Sigmoid colon (tissue), 4 donors: ENCODE data around the gene SLC35B2.

Source experiments
- CTCF ChIP-seq, 4 experiments: fragments of 450-650 bp in 3 of 4; fragments of 200-600 bp in 1 of 4; IDR thresholded peaks; one replicate each; pipeline ENCODE4 v1.5.1; 2016 to 2019; ENCODE audit warnings: antibody characterized with exemption in 4 of 4, mild to moderate bottlenecking in 3 of 4, moderate library complexity in 2 of 4
- EP300 ChIP-seq, 4 donors: sonication (generic); formaldehyde crosslinking; IDR thresholded peaks; one replicate each; pipeline ENCODE4 v1.6.1; 2017; ENCODE audit warnings: antibody characterized with exemption in 4 of 4
- POLR2A ChIP-seq, 2 donors: fragments of 450-650 bp; IDR thresholded peaks; one replicate each; pipeline ENCODE4 v1.6.1; 2016; ENCODE audit warnings: antibody characterized with exemption in 2 of 2, mild to moderate bottlenecking in 2 of 2, moderate library complexity in 2 of 2
- POLR2AphosphoS5 ChIP-seq, 4 donors: sonication (generic); formaldehyde crosslinking; IDR thresholded peaks; one replicate each; pipeline ENCODE4 v1.6.1; 2017; ENCODE audit warnings: antibody characterized with exemption in 4 of 4

- no peak for TF ChIP-seq POLR2A (IDR thresholded peaks at IDR 0.05)
- TF ChIP-seq CTCF (IDR thresholded peaks at IDR 0.05), result no peak
- TF ChIP-seq EP300 (IDR thresholded peaks at IDR 0.05), result no peak
- no peak for TF ChIP-seq POLR2AphosphoS5 (IDR thresholded peaks at IDR 0.05)
Measured at GRCh38 chr6:44258325-44258863, 1.1 kb upstream of the SLC35B2 start.
